GM23338 (cell line): ENCODE data around the gene SMIM34. TPM values are rescaled to one million over a fixed set of nuclear protein-coding genes. Genes with fewer than 3 reads are reported as not detected.
"Not testable (repeated sequence)": the region's sequence is repeated elsewhere in the genome, so short reads cannot be mapped to it uniquely, and the experiment has no call there.

Experiments
- ATAC-seq: fragments of 200-7000 bp; cut with Tn5 transposase; 3 replicates; pipeline ENCODE4 v1.9.1; 2020
- DNase-seq: peaks from one replicate; pipeline ENCODE4 v3.0.0-alpha.2; 2015; ENCODE audit warnings: low spot score
- H2AFZ ChIP-seq: fragments of 200-600 bp; sonication (generic); 2 replicates; pipeline ENCODE4 v1.8.0; 2016; ENCODE audit warnings: antibody characterized with exemption, mild to moderate bottlenecking, moderate library complexity
- H3F3A ChIP-seq: fragments of 200-600 bp; sonication (generic); replicated peaks from 2 replicates; pipeline ENCODE4 v1.8.0; 2017; ENCODE audit warnings: antibody characterized with exemption, mixed run types, low read depth
- H3K27ac ChIP-seq: fragments of 200-600 bp; sonication (generic); 2 replicates; pipeline ENCODE4 v1.6.1; 2016; ENCODE audit warnings: low read depth
- H3K27me3 ChIP-seq: fragments of 200-600 bp; sonication (generic); 2 replicates; pipeline ENCODE4 v1.8.0; 2016; ENCODE audit warnings: mild to moderate bottlenecking, mixed run types, moderate library complexity; ENCODE audit not compliant: insufficient read depth
- H3K36me3 ChIP-seq: fragments of 200-600 bp; sonication (generic); 2 replicates; pipeline ENCODE4 v1.8.0; 2016; ENCODE audit warnings: mild to moderate bottlenecking; ENCODE audit not compliant: insufficient read depth
- H3K4me1 ChIP-seq: fragments of 200-600 bp; sonication (generic); 2 replicates; pipeline ENCODE4 v1.8.0; 2016; ENCODE audit warnings: mild to moderate bottlenecking, moderate library complexity; ENCODE audit not compliant: insufficient read depth
- H3K4me2 ChIP-seq: fragments of 200-600 bp; sonication (generic); 2 replicates; pipeline ENCODE4 v1.7.1; 2017; ENCODE audit warnings: mixed run types
- H3K4me3 ChIP-seq: fragments of 200-600 bp; sonication (generic); 2 replicates; pipeline ENCODE4 v1.6.1; 2016; ENCODE audit warnings: mixed run types
- H3K79me2 ChIP-seq: fragments of 200-600 bp; sonication (generic); replicated peaks from 2 replicates; pipeline ENCODE4 v1.8.0; 2017; ENCODE audit warnings: mild to moderate bottlenecking; ENCODE audit not compliant: insufficient read depth
- H3K9me2 ChIP-seq: fragments of 200-600 bp; sonication (generic); 2 replicates; pipeline ENCODE4 v1.8.0; 2017; ENCODE audit not compliant: insufficient read depth
- H4K20me1 ChIP-seq: fragments of 200-600 bp; sonication (generic); replicated peaks from 2 replicates; pipeline ENCODE4 v1.8.0; 2017; ENCODE audit warnings: mild to moderate bottlenecking; ENCODE audit not compliant: insufficient read depth
- H3K27ac Mint-ChIP-seq: 2 replicates; pipeline ENCODE4 v1.8.0; 2020; ENCODE audit warnings: inconsistent platforms, mild to moderate bottlenecking, moderate library complexity, mixed read lengths
- H3K27me3 Mint-ChIP-seq: 3 replicates; pipeline ENCODE4 v1.8.0; 2022; ENCODE audit warnings: low read depth, mild to moderate bottlenecking, moderate library complexity, mixed read lengths, inconsistent platforms; ENCODE audit not compliant: insufficient read depth, poor library complexity
- H3K36me3 Mint-ChIP-seq: 3 replicates; pipeline ENCODE4 v1.8.0; 2021; ENCODE audit warnings: low read depth, mild to moderate bottlenecking, inconsistent platforms, moderate library complexity, mixed read lengths
- H3K4me1 Mint-ChIP-seq: 3 replicates; pipeline ENCODE4 v1.8.0; 2020; ENCODE audit warnings: mild to moderate bottlenecking, inconsistent platforms, mixed read lengths
- H3K4me3 Mint-ChIP-seq: 3 replicates; pipeline ENCODE4 v1.8.0; 2021; ENCODE audit warnings: moderate library complexity, mild to moderate bottlenecking, inconsistent platforms, mixed read lengths
- H3K9me3 Mint-ChIP-seq: 3 replicates; pipeline ENCODE4 v1.8.0; 2020; ENCODE audit warnings: moderate library complexity, mild to moderate bottlenecking, inconsistent platforms, mixed read lengths
- CREB1 ChIP-seq: fragments of 250-450 bp; sonication (Bioruptor Pico); IDR thresholded peaks from 2 replicates; pipeline ENCODE4 v1.5.0; 2020; ENCODE audit warnings: low read depth, mild to moderate bottlenecking, moderate library complexity
- EZH2phosphoT487 ChIP-seq: fragments of 200-600 bp; sonication (generic); IDR thresholded peaks from one replicate; pipeline ENCODE4 v1.8.1; 2018; ENCODE audit warnings: antibody characterized with exemption; ENCODE audit not compliant: unreplicated experiment
- NANOG ChIP-seq: IDR thresholded peaks from 2 replicates; pipeline ENCODE4 v1.6.1; 2016; ENCODE audit warnings: antibody characterized with exemption, borderline replicate concordance
- POLR2AphosphoS5 ChIP-seq: IDR thresholded peaks from 2 replicates; pipeline ENCODE4 v1.6.1; 2016; ENCODE audit warnings: antibody characterized with exemption, low read depth
- polyA plus RNA-seq: library from polyadenylated mRNA; unstranded; fragments of >200 nt; fragmentation: Nextera tagmentation; extraction: Ambion mirVana; gene quantifications from 2 replicates; pipeline ENCODE4 v1.2.1, GENCODE V29; 2016
- total RNA-seq: library from RNA; depleted of rRNA; stranded (reverse); fragments of >200 nt; shearing (Covaris generic); gene quantifications from 2 replicates; pipeline ENCODE4 v1.2.3, GENCODE V29; 2014
- TF ChIP-seq, protein P1 (sequence below): fragments of 250-450 bp; sonication (Bioruptor Pico); IDR thresholded peaks from 2 replicates; pipeline ENCODE4 v1.5.0; 2020; ENCODE audit warnings: mild to moderate bottlenecking, moderate library complexity
- TF ChIP-seq, protein P2 (sequence below), 2 experiments: fragments of 200-600 bp in 1 of 2; sonication (generic) in 1 of 2; conservative IDR thresholded peaks; 2 replicates each; pipeline versions ENCODE4 v1.5.1 to v1.6.1; 2016 to 2017; ENCODE audit warnings: antibody characterized with exemption in 2 of 2, low read depth in 2 of 2, mild to moderate bottlenecking in 2 of 2, moderate library complexity in 1 of 2

Gene SMIM34
- total and polyA plus RNA-seq, 2 experiments from 2014 or later: not detected

DNA sequence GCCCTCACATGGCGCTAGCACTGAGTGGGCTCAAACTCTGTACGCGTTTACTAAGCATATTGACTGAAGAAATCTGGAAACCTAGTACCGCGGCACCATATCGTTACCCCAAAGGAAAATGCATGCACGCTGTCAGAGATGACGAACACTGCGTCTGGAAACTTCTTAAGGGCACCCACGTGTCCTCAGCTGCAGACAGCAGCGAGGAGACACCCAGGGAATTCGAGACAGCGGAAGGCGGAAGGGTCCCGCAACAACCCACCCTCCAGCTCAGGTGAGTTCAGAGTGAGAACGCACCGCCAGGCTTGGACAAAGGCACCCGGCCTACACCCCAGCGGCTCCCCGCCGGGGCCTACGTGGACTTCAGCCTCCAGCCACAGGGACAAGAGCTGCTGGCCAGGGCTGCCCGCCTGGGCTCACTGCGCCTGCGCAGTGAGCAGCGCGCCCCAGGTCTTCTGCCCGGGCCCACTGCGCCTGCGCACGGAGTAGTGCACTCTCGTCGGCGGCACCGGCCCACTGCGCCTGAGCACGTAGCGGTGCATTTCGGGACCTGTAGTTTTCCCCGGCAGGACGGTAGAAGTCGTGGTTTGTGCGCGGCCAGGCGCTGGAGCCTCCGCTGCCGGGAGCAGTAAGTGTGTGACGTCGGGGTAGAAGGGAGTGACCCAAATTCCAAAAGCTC lies 48.7 kb downstream of the SMIM34 start, which contains the start of gene SMIM11:
SMIM11 (plus strand) TSS at position 568 of the 679 bp plus-strand sequence. CDS start 3,998 bp downstream, outside the sequence.
- H3K79me2 ChIP-seq, H3K36me3 Mint-ChIP-seq, H3K27ac ChIP-seq, H3K4me1 ChIP-seq, H3K27me3 ChIP-seq, H3K4me1 Mint-ChIP-seq, H3K27me3 Mint-ChIP-seq, H4K20me1 ChIP-seq, DNase-seq, H3K4me3 Mint-ChIP-seq, H3K4me3 ChIP-seq, H3K4me2 ChIP-seq, H3K36me3 ChIP-seq, H3K9me2 ChIP-seq, H3K27ac Mint-ChIP-seq, H3K9me3 Mint-ChIP-seq, H3F3A ChIP-seq, H2AFZ ChIP-seq: not testable (repeated sequence)
- peak; percentile 98 for ATAC-seq

DNA sequence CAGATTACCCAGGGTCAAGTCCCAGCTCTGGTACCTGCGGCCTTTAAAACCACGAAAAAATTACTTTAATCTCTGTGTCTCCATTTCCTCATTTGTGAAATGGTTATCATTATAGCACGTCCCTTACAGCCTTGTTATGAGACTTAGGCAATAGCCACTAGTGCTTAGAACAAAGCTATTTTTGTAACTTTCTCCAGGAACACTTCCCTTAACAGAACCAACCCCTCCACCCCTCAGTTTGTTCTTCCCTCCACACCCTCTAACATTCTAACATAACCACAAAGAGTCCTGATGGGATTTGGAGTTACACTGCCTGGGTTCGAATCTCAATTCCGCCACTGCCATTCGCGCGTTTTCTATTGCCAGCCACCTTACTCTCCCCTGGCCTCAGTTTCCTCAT lies 49.3 kb downstream of the SMIM34 start:
- H3K4me1 Mint-ChIP-seq, H3K4me1 ChIP-seq, H3K4me2 ChIP-seq, H3K36me3 ChIP-seq, H3K9me2 ChIP-seq, H4K20me1 ChIP-seq, H3K27me3 Mint-ChIP-seq, H3K27me3 ChIP-seq, H3K4me3 Mint-ChIP-seq, H3K27ac ChIP-seq, H3K4me3 ChIP-seq, H3K27ac Mint-ChIP-seq, H3K79me2 ChIP-seq, H2AFZ ChIP-seq, H3F3A ChIP-seq, DNase-seq, H3K9me3 Mint-ChIP-seq, H3K36me3 Mint-ChIP-seq, ATAC-seq: not testable (repeated sequence)

DNA sequence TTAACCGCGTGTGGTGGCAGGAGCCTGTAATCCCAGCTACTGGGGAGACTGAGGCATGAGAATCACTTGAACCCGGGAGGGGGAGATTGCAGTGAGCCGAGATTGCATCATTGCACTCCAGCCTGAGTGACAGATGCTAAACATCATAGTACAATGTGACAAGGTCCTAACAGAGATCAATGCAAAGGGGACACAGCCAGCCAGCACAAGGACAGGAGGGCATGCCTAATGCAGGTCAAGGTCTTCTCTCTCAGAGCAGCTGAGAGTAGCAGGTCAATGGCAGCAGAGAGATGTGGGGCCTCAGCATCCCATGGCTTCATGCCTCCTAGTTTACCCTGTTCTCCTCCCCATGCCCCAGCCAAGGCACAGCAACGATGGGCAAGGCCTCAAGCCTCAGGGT lies 51.4 kb downstream of the SMIM34 start:
- H3K4me2 ChIP-seq: no peak overlapping the region
- peaks cover 8% of the 10 kb centered on the region; the same call in 1 of the 2 replicates for H3K4me1 ChIP-seq
- H3K27ac ChIP-seq: no peak overlapping the region
- no peaks in the 10 kb centered on the region; the same call in 2 of the 3 replicates for H3K36me3 Mint-ChIP-seq
- DNase-seq (no peak), ATAC-seq (no peak)
- H3K27me3 ChIP-seq: no peaks in the 10 kb centered on the region
- peaks cover 10% of the 10 kb centered on the region; the same call in 2 of the 3 replicates for H3K4me1 Mint-ChIP-seq
- H3K9me2 ChIP-seq: no peaks in the 10 kb centered on the region
- no peaks in the 10 kb centered on the region for H4K20me1 ChIP-seq
- H3K27me3 Mint-ChIP-seq: peaks cover 2% of the 10 kb centered on the region
- no peaks in the 10 kb centered on the region for H3K36me3 ChIP-seq
- no peaks in the 10 kb centered on the region for H3K79me2 ChIP-seq
- H3K27ac Mint-ChIP-seq: no peak overlapping the region
- no peak overlapping the region for H3K4me3 Mint-ChIP-seq
- H3K9me3 Mint-ChIP-seq: no peaks in the 10 kb centered on the region
- H2AFZ ChIP-seq: peak overlapping the region; percentile 86; the same call in 1 of the 2 replicates
- no peaks in the 10 kb centered on the region for H3F3A ChIP-seq
- H3K4me3 ChIP-seq: no peak overlapping the region
- TF ChIP-seq EZH2phosphoT487 (no peak), POLR2AphosphoS5 (no peak), CREB1 (no peak), NANOG (no peak)
- TF ChIP-seq, protein P1, sequence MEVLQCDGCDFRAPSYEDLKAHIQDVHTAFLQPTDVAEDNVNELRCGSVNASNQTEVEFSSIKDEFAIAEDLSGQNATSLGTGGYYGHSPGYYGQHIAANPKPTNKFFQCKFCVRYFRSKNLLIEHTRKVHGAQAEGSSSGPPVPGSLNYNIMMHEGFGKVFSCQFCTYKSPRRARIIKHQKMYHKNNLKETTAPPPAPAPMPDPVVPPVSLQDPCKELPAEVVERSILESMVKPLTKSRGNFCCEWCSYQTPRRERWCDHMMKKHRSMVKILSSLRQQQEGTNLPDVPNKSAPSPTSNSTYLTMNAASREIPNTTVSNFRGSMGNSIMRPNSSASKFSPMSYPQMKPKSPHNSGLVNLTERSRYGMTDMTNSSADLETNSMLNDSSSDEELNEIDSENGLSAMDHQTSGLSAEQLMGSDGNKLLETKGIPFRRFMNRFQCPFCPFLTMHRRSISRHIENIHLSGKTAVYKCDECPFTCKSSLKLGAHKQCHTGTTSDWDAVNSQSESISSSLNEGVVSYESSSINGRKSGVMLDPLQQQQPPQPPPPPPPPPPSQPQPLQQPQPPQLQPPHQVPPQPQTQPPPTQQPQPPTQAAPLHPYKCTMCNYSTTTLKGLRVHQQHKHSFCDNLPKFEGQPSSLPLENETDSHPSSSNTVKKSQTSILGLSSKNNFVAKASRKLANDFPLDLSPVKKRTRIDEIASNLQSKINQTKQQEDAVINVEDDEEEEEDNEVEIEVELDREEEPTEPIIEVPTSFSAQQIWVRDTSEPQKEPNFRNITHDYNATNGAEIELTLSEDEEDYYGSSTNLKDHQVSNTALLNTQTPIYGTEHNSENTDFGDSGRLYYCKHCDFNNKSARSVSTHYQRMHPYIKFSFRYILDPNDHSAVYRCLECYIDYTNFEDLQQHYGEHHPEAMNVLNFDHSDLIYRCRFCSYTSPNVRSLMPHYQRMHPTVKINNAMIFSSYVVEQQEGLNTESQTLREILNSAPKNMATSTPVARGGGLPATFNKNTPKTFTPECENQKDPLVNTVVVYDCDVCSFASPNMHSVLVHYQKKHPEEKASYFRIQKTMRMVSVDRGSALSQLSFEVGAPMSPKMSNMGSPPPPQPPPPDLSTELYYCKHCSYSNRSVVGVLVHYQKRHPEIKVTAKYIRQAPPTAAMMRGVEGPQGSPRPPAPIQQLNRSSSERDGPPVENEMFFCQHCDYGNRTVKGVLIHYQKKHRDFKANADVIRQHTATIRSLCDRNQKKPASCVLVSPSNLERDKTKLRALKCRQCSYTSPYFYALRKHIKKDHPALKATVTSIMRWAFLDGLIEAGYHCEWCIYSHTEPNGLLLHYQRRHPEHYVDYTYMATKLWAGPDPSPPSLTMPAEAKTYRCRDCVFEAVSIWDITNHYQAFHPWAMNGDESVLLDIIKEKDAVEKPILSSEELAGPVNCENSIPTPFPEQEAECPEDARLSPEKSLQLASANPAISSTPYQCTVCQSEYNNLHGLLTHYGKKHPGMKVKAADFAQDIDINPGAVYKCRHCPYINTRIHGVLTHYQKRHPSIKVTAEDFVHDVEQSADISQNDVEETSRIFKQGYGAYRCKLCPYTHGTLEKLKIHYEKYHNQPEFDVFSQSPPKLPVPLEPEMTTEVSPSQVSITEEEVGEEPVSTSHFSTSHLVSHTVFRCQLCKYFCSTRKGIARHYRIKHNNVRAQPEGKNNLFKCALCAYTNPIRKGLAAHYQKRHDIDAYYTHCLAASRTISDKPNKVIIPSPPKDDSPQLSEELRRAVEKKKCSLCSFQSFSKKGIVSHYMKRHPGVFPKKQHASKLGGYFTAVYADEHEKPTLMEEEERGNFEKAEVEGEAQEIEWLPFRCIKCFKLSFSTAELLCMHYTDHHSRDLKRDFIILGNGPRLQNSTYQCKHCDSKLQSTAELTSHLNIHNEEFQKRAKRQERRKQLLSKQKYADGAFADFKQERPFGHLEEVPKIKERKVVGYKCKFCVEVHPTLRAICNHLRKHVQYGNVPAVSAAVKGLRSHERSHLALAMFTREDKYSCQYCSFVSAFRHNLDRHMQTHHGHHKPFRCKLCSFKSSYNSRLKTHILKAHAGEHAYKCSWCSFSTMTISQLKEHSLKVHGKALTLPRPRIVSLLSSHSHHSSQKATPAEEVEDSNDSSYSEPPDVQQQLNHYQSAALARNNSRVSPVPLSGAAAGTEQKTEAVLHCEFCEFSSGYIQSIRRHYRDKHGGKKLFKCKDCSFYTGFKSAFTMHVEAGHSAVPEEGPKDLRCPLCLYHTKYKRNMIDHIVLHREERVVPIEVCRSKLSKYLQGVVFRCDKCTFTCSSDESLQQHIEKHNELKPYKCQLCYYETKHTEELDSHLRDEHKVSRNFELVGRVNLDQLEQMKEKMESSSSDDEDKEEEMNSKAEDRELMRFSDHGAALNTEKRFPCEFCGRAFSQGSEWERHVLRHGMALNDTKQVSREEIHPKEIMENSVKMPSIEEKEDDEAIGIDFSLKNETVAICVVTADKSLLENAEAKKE (CRISPR knock-in tag): no peak
- TF ChIP-seq, protein P2, sequence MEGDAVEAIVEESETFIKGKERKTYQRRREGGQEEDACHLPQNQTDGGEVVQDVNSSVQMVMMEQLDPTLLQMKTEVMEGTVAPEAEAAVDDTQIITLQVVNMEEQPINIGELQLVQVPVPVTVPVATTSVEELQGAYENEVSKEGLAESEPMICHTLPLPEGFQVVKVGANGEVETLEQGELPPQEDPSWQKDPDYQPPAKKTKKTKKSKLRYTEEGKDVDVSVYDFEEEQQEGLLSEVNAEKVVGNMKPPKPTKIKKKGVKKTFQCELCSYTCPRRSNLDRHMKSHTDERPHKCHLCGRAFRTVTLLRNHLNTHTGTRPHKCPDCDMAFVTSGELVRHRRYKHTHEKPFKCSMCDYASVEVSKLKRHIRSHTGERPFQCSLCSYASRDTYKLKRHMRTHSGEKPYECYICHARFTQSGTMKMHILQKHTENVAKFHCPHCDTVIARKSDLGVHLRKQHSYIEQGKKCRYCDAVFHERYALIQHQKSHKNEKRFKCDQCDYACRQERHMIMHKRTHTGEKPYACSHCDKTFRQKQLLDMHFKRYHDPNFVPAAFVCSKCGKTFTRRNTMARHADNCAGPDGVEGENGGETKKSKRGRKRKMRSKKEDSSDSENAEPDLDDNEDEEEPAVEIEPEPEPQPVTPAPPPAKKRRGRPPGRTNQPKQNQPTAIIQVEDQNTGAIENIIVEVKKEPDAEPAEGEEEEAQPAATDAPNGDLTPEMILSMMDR (conservative IDR thresholded peaks at IDR 0.05; ENCODE audit: low read depth in 2 of 2): no peak
